ENCODE results near the gene SLC2A5.
"Not testable (repeated sequence)": the region's sequence is repeated elsewhere in the genome, so short reads cannot be mapped to it uniquely, and the experiment has no call there.

SLC2A5 gene

GRCh38 chr1:9069326-9070100, at the start of gene SLC2A5:
Gene SLC2A5 (minus strand): TSS chr1:9069635. CDS start chr1:9069536, 99 bp downstream.
- no peak for DNase-seq

GRCh38 chr1:9118186-9118585, 48.8 kb upstream of the SLC2A5 start:
- DNase-seq: no peak

- DNase-seq: peak; percentile 35
Measured at GRCh38 chr1:9115351-9116205, 46.1 kb upstream of the SLC2A5 start.

GRCh38 chr1:9112961-9113880, 43.8 kb upstream of the SLC2A5 start:
- peak; percentile 86 for DNase-seq

GRCh38 chr1:9111957-9112356, 42.5 kb upstream of the SLC2A5 start:
- no peak for DNase-seq

GRCh38 chr1:9111357-9111691, 41.9 kb upstream of the SLC2A5 start:
- DNase-seq: no peak

- DNase-seq: peak; percentile 59
Measured at GRCh38 chr1:9110669-9111356, 41.4 kb upstream of the SLC2A5 start.

- no peak for DNase-seq
Measured at GRCh38 chr1:9108056-9108665, 38.7 kb upstream of the SLC2A5 start.

- DNase-seq: no peak
Measured at GRCh38 chr1:9107136-9107535, 37.7 kb upstream of the SLC2A5 start.

- no peak for DNase-seq
Measured at GRCh38 chr1:9106286-9106685, 36.9 kb upstream of the SLC2A5 start.

- no peak for DNase-seq
Measured at GRCh38 chr1:9105336-9105867, 36.0 kb upstream of the SLC2A5 start.

GRCh38 chr1:9101510-9102146, 32.2 kb upstream of the SLC2A5 start:
- peak; percentile 30 for DNase-seq

- no peak for DNase-seq
Measured at GRCh38 chr1:9100471-9101043, 31.1 kb upstream of the SLC2A5 start.

GRCh38 chr1:9099555-9099954, 30.1 kb upstream of the SLC2A5 start:
- no peak for DNase-seq

GRCh38 chr1:9097947-9098705, 28.7 kb upstream of the SLC2A5 start:
- no peak for DNase-seq

GRCh38 chr1:9095818-9096217, 26.4 kb upstream of the SLC2A5 start:
- no peak for DNase-seq

GRCh38 chr1:9093996-9094595, 24.7 kb upstream of the SLC2A5 start:
- not testable (repeated sequence) for DNase-seq

GRCh38 chr1:9093581-9093980, 24.1 kb upstream of the SLC2A5 start:
- no peak for DNase-seq

- DNase-seq: no peak
Measured at GRCh38 chr1:9093091-9093490, 23.7 kb upstream of the SLC2A5 start.

- DNase-seq: no peak
Measured at GRCh38 chr1:9088807-9089206, 19.4 kb upstream of the SLC2A5 start.

Data from SHP77 treated with DMSO at 0.1 percent for 48 hours (cell line).